ENCODE results near the gene EEFSEC.

GRCh38 chr3:128131897-128132646 lies 21.2 kb upstream of the EEFSEC start:
- TF ChIP-seq TAF1 (IDR thresholded peaks at IDR 0.05; ENCODE audit: borderline replicate concordance, low read depth, low read length) (no peak), POLR2AphosphoS5 (IDR thresholded peaks at IDR 0.05; ENCODE audit: low read depth, low read length) (no peak)

Data from GM12892 (cell line).